SU-DHL-6 (cell line): ENCODE results near the gene NPAS3.

Source experiments
- H2AFZ ChIP-seq: fragments of 200-600 bp; sonication (generic); 2 replicates; pipeline ENCODE4 v1.6.1; 2014; ENCODE audit warnings: low read depth, mild to moderate bottlenecking, moderate library complexity, mixed read lengths, antibody characterized with exemption, low read length; ENCODE audit not compliant: severe bottlenecking
- H3F3A ChIP-seq: fragments of 200-600 bp; shearing (Covaris generic); 2 replicates; pipeline ENCODE4 v1.6.0; 2016; ENCODE audit warnings: antibody characterized with exemption, mild to moderate bottlenecking; ENCODE audit not compliant: insufficient read depth
- H3K27ac ChIP-seq: fragments of 200-600 bp; sonication (generic); 2 replicates; pipeline ENCODE4 v1.5.1; 2016; ENCODE audit warnings: low read depth, mild to moderate bottlenecking, low read length, moderate library complexity, mixed read lengths
- H3K27me3 ChIP-seq: fragments of 200-600 bp; sonication (generic), shearing (Covaris generic); 2 replicates; pipeline ENCODE4 v1.6.0; 2014; ENCODE audit warnings: mild to moderate bottlenecking, low read length
- H3K36me3 ChIP-seq: fragments of 200-600 bp; sonication (generic); 2 replicates; pipeline ENCODE4 v1.6.1; 2014; ENCODE audit warnings: mild to moderate bottlenecking, low read length, mixed read lengths
- H3K4me2 ChIP-seq: fragments of 300-600, 200-600 bp; shearing (Covaris generic), sonication (generic); 2 replicates; pipeline ENCODE4 v1.6.0; 2014; ENCODE audit warnings: low read length, low read depth, mild to moderate bottlenecking; ENCODE audit not compliant: poor library complexity, severe bottlenecking
- H3K4me3 ChIP-seq: fragments of 200-600 bp; sonication (generic); 2 replicates; pipeline ENCODE4 v1.5.1; 2014; ENCODE audit warnings: antibody characterized with exemption, low read length, mild to moderate bottlenecking, mixed read lengths; ENCODE audit not compliant: insufficient read depth, poor library complexity, severe bottlenecking
- H3K79me2 ChIP-seq: fragments of 200-600 bp; sonication (generic); 2 replicates; pipeline ENCODE4 v1.6.1; 2014; ENCODE audit warnings: mild to moderate bottlenecking, low read length, moderate library complexity; ENCODE audit not compliant: insufficient read depth
- H3K9ac ChIP-seq: fragments of 200-600 bp; sonication (generic); 2 replicates; pipeline ENCODE4 v1.7.0; 2014; ENCODE audit warnings: mild to moderate bottlenecking, low read length
- H3K9me2 ChIP-seq: fragments of 200-600 bp; sonication (generic); replicated peaks from 2 replicates; pipeline ENCODE4 v1.6.1; 2014; ENCODE audit warnings: low read length; ENCODE audit not compliant: insufficient read depth
- H3K9me3 ChIP-seq: fragments of 200-600 bp; sonication (generic); 2 replicates; pipeline ENCODE4 v1.6.1; 2014; ENCODE audit warnings: low read length, mixed read lengths; ENCODE audit not compliant: insufficient read depth
- H4K20me1 ChIP-seq: fragments of 200-600 bp; sonication (generic); 2 replicates; pipeline ENCODE4 v1.6.1; 2014; ENCODE audit warnings: low read depth, mild to moderate bottlenecking, antibody characterized with exemption, low read length, moderate library complexity, mixed read lengths
- EZH2phosphoT487 ChIP-seq: fragments of 200-600 bp; sonication (generic), shearing (Covaris generic); conservative IDR thresholded peaks from 2 replicates; pipeline ENCODE4 v1.6.1; 2018; ENCODE audit warnings: mild to moderate bottlenecking, antibody characterized with exemption, low read length, moderate library complexity, mixed read lengths
- TF ChIP-seq, protein P1 (sequence below): fragments of 200-600 bp; sonication (generic); IDR thresholded peaks from one replicate; pipeline ENCODE4 v1.5.1; 2017; ENCODE audit warnings: antibody characterized with exemption, mild to moderate bottlenecking, low read length, moderate library complexity; ENCODE audit not compliant: insufficient read depth, poor library complexity, severe bottlenecking

The NPAS3 gene

DNA sequence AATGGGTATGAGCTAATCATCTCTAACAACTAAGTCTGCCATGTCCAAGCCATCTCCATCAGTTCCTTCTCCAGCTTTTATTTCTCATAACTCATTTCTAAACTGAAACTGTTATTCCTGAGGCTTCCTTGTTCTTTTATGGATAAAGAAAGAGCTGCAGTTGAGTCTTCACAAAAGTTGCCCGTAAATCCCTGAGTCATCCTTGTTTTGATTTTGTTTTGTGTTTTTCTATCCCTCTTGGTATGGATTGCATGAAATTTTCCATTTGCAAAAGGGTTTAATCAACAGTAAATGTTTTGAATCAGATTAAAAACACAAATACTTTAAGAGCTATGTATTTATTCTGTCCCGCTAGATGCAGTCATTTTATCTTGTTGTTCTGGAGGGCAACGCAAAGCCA, 721.6 kb downstream of the NPAS3 start:
- H3K9me3 ChIP-seq, result no peaks in the 10 kb centered on the region
- H3K4me3 ChIP-seq, result no peak overlapping the region

DNA sequence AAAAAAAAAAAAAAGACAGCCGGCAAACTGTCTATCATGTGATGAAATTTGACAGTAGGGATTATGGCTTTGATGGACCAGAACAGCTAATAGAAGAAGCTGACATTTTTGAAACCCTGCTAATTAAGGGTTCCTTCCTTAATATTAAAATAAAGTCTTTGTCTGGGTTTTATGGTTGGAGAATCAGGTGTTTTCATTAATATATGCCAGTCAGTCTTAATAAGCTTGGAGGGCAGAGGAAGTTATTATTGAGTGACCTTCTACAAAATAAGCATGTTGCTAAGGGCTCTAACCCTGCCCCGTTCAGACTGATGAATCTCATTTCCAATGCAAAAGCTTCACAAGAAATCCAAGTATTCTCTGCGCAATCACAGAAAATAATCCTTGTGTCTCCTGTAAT, 722.4 kb downstream of the NPAS3 start:
- H3K9ac ChIP-seq, result no peak overlapping the region
- H3K9me3 ChIP-seq, result no peaks in the 10 kb centered on the region
- no peaks in the 10 kb centered on the region for H3F3A ChIP-seq
- no peaks in the 10 kb centered on the region for H3K9me2 ChIP-seq
- no peaks in the 10 kb centered on the region for H3K79me2 ChIP-seq
- H3K36me3 ChIP-seq, result no peaks in the 10 kb centered on the region
- no peak overlapping the region for H2AFZ ChIP-seq
- no peak overlapping the region for H3K4me2 ChIP-seq
- no peaks in the 10 kb centered on the region for H3K27me3 ChIP-seq
- no peak overlapping the region for H3K4me3 ChIP-seq
- H3K27ac ChIP-seq, result no peak overlapping the region
- H4K20me1 ChIP-seq, result no peaks in the 10 kb centered on the region
- TF ChIP-seq EZH2phosphoT487, result no peak
- TF ChIP-seq, protein P1, sequence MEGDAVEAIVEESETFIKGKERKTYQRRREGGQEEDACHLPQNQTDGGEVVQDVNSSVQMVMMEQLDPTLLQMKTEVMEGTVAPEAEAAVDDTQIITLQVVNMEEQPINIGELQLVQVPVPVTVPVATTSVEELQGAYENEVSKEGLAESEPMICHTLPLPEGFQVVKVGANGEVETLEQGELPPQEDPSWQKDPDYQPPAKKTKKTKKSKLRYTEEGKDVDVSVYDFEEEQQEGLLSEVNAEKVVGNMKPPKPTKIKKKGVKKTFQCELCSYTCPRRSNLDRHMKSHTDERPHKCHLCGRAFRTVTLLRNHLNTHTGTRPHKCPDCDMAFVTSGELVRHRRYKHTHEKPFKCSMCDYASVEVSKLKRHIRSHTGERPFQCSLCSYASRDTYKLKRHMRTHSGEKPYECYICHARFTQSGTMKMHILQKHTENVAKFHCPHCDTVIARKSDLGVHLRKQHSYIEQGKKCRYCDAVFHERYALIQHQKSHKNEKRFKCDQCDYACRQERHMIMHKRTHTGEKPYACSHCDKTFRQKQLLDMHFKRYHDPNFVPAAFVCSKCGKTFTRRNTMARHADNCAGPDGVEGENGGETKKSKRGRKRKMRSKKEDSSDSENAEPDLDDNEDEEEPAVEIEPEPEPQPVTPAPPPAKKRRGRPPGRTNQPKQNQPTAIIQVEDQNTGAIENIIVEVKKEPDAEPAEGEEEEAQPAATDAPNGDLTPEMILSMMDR, result no peak

More for the DNA sequence above, 721.6 kb downstream of the NPAS3 start:
- no peaks in the 10 kb centered on the region for H3K27me3 ChIP-seq
- H3F3A ChIP-seq, result no peaks in the 10 kb centered on the region
- H2AFZ ChIP-seq, result no peak overlapping the region
- H3K9ac ChIP-seq, result no peak overlapping the region
- H3K79me2 ChIP-seq, result no peaks in the 10 kb centered on the region
- H3K27ac ChIP-seq, result no peak overlapping the region
- H3K4me2 ChIP-seq, result no peak overlapping the region
- no peaks in the 10 kb centered on the region for H3K36me3 ChIP-seq
- TF ChIP-seq, protein P1, result no peak
- no peak for TF ChIP-seq EZH2phosphoT487
- no peaks in the 10 kb centered on the region for H3K9me2 ChIP-seq
- H4K20me1 ChIP-seq, result no peaks in the 10 kb centered on the region

DNA sequence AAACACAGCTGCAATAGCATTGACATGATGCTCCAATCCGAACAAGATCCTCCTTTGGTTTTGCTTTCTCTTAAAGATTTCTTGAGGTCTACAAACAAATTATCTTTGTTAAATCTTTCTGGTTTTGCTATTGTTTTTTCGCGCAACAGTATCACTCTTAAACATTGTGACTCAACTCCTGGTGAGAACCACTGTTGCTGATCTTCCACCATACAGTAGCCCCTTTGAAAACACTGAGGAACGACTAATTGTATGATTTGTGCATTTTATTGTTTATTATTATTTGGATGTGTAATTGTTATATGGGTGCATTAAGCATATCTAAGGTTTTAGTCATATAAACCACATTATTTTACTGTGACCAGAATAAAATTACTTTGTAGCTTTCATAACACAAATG, 729.4 kb downstream of the NPAS3 start:
- H3K27ac ChIP-seq, result no peak overlapping the region
- no peaks in the 10 kb centered on the region for H3K27me3 ChIP-seq
- no peak overlapping the region for H3K4me3 ChIP-seq
- H3K9ac ChIP-seq, result no peak overlapping the region
- H3K9me3 ChIP-seq, result no peaks in the 10 kb centered on the region
- H3F3A ChIP-seq, result no peaks in the 10 kb centered on the region
- H3K79me2 ChIP-seq, result no peaks in the 10 kb centered on the region
- no peaks in the 10 kb centered on the region for H4K20me1 ChIP-seq
- no peaks in the 10 kb centered on the region for H3K9me2 ChIP-seq
- TF ChIP-seq EZH2phosphoT487, result no peak
- TF ChIP-seq, protein P1, result no peak
- no peaks in the 10 kb centered on the region for H3K36me3 ChIP-seq
- H3K4me2 ChIP-seq, result no peak overlapping the region
- H2AFZ ChIP-seq, result no peak overlapping the region
